ENCODE results near the gene SHC2.

The SHC2 gene

GRCh38 chr19:455851-456546 lies 4.8 kb downstream of the SHC2 start:
- no peaks in the 10 kb centered on the region for H3K27me3 ChIP-seq (ENCODE audit: control insufficient read depth, low read length)
- peaks cover 47% of the 10 kb centered on the region for H3K9me3 ChIP-seq (ENCODE audit: control insufficient read depth, insufficient read depth, low read length)
- no peak overlapping the region for H3K4me2 ChIP-seq (ENCODE audit: low read length)
- H3K79me2 ChIP-seq (ENCODE audit: control insufficient read depth, low read length) = no peaks in the 10 kb centered on the region
- H3K36me3 ChIP-seq (ENCODE audit: control insufficient read depth, low read length) = no peaks in the 10 kb centered on the region
- H4K20me1 ChIP-seq (ENCODE audit: control insufficient read depth, insufficient read depth, low read depth, low read length) = no peaks in the 10 kb centered on the region
- no peak overlapping the region for H3K4me3 ChIP-seq (ENCODE audit: low read length)
- no peaks in the 10 kb centered on the region for H3K9me2 ChIP-seq (replicated peaks; ENCODE audit: control insufficient read depth, low read length)
- H3K27ac ChIP-seq (ENCODE audit: low read depth, low read length) = no peak overlapping the region
- no peaks in the 10 kb centered on the region for H3K4me1 ChIP-seq (ENCODE audit: control insufficient read depth, low read length)
- peaks cover 5% of the 10 kb centered on the region; the same call in 1 of the 2 replicates for H3F3A ChIP-seq (ENCODE audit: control insufficient read depth, insufficient read depth)
- TF ChIP-seq EZH2phosphoT487 (IDR thresholded peaks at IDR 0.05; ENCODE audit: borderline replicate concordance, low read length) = no peak
- TF ChIP-seq, protein P1, sequence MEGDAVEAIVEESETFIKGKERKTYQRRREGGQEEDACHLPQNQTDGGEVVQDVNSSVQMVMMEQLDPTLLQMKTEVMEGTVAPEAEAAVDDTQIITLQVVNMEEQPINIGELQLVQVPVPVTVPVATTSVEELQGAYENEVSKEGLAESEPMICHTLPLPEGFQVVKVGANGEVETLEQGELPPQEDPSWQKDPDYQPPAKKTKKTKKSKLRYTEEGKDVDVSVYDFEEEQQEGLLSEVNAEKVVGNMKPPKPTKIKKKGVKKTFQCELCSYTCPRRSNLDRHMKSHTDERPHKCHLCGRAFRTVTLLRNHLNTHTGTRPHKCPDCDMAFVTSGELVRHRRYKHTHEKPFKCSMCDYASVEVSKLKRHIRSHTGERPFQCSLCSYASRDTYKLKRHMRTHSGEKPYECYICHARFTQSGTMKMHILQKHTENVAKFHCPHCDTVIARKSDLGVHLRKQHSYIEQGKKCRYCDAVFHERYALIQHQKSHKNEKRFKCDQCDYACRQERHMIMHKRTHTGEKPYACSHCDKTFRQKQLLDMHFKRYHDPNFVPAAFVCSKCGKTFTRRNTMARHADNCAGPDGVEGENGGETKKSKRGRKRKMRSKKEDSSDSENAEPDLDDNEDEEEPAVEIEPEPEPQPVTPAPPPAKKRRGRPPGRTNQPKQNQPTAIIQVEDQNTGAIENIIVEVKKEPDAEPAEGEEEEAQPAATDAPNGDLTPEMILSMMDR (IDR thresholded peaks at IDR 0.05; ENCODE audit: low read depth, low read length, poor library complexity, severe bottlenecking) = no peak

- Histone ChIP-seq H4K20me1 (ENCODE audit: control insufficient read depth, insufficient read depth, low read depth, low read length) (no peaks in the 10 kb centered on the region), H3K27ac (ENCODE audit: low read depth, low read length) (no peak overlapping the region), H3K9me2 (replicated peaks; ENCODE audit: control insufficient read depth, low read length) (no peaks in the 10 kb centered on the region), H3K27me3 (ENCODE audit: control insufficient read depth, low read length) (no peaks in the 10 kb centered on the region), H3K4me1 (ENCODE audit: control insufficient read depth, low read length) (no peaks in the 10 kb centered on the region), H3K79me2 (ENCODE audit: control insufficient read depth, low read length) (no peaks in the 10 kb centered on the region), H3K4me2 (ENCODE audit: low read length) (no peak overlapping the region), H3K9me3 (ENCODE audit: control insufficient read depth, insufficient read depth, low read length) (peaks cover 55% of the 10 kb centered on the region), H3F3A (ENCODE audit: control insufficient read depth, insufficient read depth) (peaks cover 10% of the 10 kb centered on the region; the same call in 1 of the 2 replicates), H3K36me3 (ENCODE audit: control insufficient read depth, low read length) (no peaks in the 10 kb centered on the region), H3K4me3 (ENCODE audit: low read length) (no peak overlapping the region)
- no peak for TF ChIP-seq EZH2phosphoT487 (IDR thresholded peaks at IDR 0.05; ENCODE audit: borderline replicate concordance, low read length)
- TF ChIP-seq, protein P1 (IDR thresholded peaks at IDR 0.05; ENCODE audit: low read depth, low read length, poor library complexity, severe bottlenecking) = no peak
Measured at GRCh38 chr19:455031-455705, 5.7 kb downstream of the SHC2 start.

GRCh38 chr19:453606-454005 lies 7.2 kb downstream of the SHC2 start:
- Histone ChIP-seq H3K36me3 (ENCODE audit: control insufficient read depth, low read length) (no peaks in the 10 kb centered on the region), H3K9me2 (replicated peaks; ENCODE audit: control insufficient read depth, low read length) (no peaks in the 10 kb centered on the region), H3K27me3 (ENCODE audit: control insufficient read depth, low read length) (no peaks in the 10 kb centered on the region), H3F3A (ENCODE audit: control insufficient read depth, insufficient read depth) (peaks cover 10% of the 10 kb centered on the region; the same call in 1 of the 2 replicates), H3K79me2 (ENCODE audit: control insufficient read depth, low read length) (no peaks in the 10 kb centered on the region), H3K4me3 (ENCODE audit: low read length) (no peak overlapping the region), H4K20me1 (ENCODE audit: control insufficient read depth, insufficient read depth, low read depth, low read length) (no peaks in the 10 kb centered on the region), H3K4me2 (ENCODE audit: low read length) (no peak overlapping the region), H3K4me1 (ENCODE audit: control insufficient read depth, low read length) (no peaks in the 10 kb centered on the region), H3K27ac (ENCODE audit: low read depth, low read length) (no peak overlapping the region), H3K9me3 (ENCODE audit: control insufficient read depth, insufficient read depth, low read length) (peaks cover 57% of the 10 kb centered on the region)
- TF ChIP-seq, protein P1 (IDR thresholded peaks at IDR 0.05; ENCODE audit: low read depth, low read length, poor library complexity, severe bottlenecking) = no peak
- TF ChIP-seq EZH2phosphoT487 (IDR thresholded peaks at IDR 0.05; ENCODE audit: borderline replicate concordance, low read length) = no peak
